Smooth muscle cell (in vitro differentiated cells): Measurements from ENCODE around the gene FAF1. TPM values are rescaled to one million over a fixed set of nuclear protein-coding genes. Genes with fewer than 3 reads are reported as not detected.
"Not testable (repeated sequence)": the region's sequence is repeated elsewhere in the genome, so short reads cannot be mapped to it uniquely, and the experiment has no call there.

Experiments used
- DNase-seq: peaks from one replicate; lab custom pipeline; 2025; ENCODE audit not compliant: unreplicated experiment; lab: John Stamatoyannopoulos, UW
- H2AFZ ChIP-seq: fragments of 200-600 bp; sonication (generic); 2 replicates; pipeline ENCODE4 v1.6.0; 2016; ENCODE audit warnings: antibody characterized with exemption, low read depth, mild to moderate bottlenecking
- H3F3A ChIP-seq: fragments of 200-600 bp; sonication (generic); 2 replicates; pipeline ENCODE4 v1.6.0; 2017; ENCODE audit warnings: antibody characterized with exemption, low read depth
- H3K27ac ChIP-seq: fragments of 200-600 bp; sonication (generic); 2 replicates; pipeline ENCODE4 v1.5.1; 2016; ENCODE audit warnings: low read depth, mild to moderate bottlenecking
- H3K27me3 ChIP-seq: fragments of 200-600 bp; sonication (generic); 2 replicates; pipeline ENCODE4 v1.6.1; 2016; ENCODE audit warnings: low read depth, mild to moderate bottlenecking
- H3K36me3 ChIP-seq: fragments of 200-600 bp; sonication (generic); 2 replicates; pipeline ENCODE4 v1.5.1; 2016; ENCODE audit warnings: low read depth
- H3K4me1 ChIP-seq: fragments of 200-600 bp; sonication (generic); 2 replicates; pipeline ENCODE4 v1.5.1; 2016; ENCODE audit warnings: low read depth
- H3K4me2 ChIP-seq: fragments of 200-600 bp; sonication (generic); 2 replicates; pipeline ENCODE4 v1.6.0; 2016; ENCODE audit warnings: mild to moderate bottlenecking
- H3K4me3 ChIP-seq: fragments of 200-600 bp; sonication (generic); 2 replicates; pipeline ENCODE4 v1.5.1; 2016; ENCODE audit warnings: mild to moderate bottlenecking
- H3K79me2 ChIP-seq: fragments of 200-600 bp; sonication (generic); 2 replicates; pipeline ENCODE4 v1.6.0; 2016; ENCODE audit warnings: low read depth, mild to moderate bottlenecking
- H3K9ac ChIP-seq: fragments of 200-600 bp; sonication (generic); 2 replicates; pipeline ENCODE4 v1.6.0; 2016; ENCODE audit warnings: low read depth
- H3K9me3 ChIP-seq: fragments of 200-600 bp; sonication (generic); replicated peaks from 2 replicates; pipeline ENCODE4 v1.5.1; 2016; ENCODE audit warnings: low read depth
- H4K20me1 ChIP-seq: fragments of 200-600 bp; sonication (generic); 2 replicates; pipeline ENCODE4 v1.6.0; 2016; ENCODE audit warnings: low read depth
- CTCF ChIP-seq: fragments of 200-600 bp; sonication (generic); IDR thresholded peaks from 2 replicates; pipeline ENCODE4 v1.5.1; 2017; ENCODE audit warnings: borderline replicate concordance, mild to moderate bottlenecking, antibody characterized with exemption; ENCODE audit not compliant: insufficient read depth, poor library complexity, severe bottlenecking
- WGBS: methylation state at CpG from one replicate; pipeline ENCODE4 v1.1.7; 2016; ENCODE audit warnings: low lambda C conversion rate; 5-methylcytosine and 5-hydroxymethylcytosine counted together
- polyA plus RNA-seq: library from polyadenylated mRNA; unstranded; fragments of >200 nt; fragmentation: Nextera tagmentation; extraction: Ambion mirVana; gene quantifications from 2 replicates; pipeline ENCODE4 v1.2.1, GENCODE V29; 2016
- total RNA-seq: library from RNA; depleted of rRNA; stranded (reverse); fragments of >200 nt; gene quantifications from 2 replicates; pipeline ENCODE4 v1.2.3, GENCODE V29; 2014

The FAF1 gene
- 37.7 and 51.5 TPM in 2 replicates for total RNA-seq
- polyA plus RNA-seq: 51.3 and 51.6 TPM in 2 replicates

DNA sequence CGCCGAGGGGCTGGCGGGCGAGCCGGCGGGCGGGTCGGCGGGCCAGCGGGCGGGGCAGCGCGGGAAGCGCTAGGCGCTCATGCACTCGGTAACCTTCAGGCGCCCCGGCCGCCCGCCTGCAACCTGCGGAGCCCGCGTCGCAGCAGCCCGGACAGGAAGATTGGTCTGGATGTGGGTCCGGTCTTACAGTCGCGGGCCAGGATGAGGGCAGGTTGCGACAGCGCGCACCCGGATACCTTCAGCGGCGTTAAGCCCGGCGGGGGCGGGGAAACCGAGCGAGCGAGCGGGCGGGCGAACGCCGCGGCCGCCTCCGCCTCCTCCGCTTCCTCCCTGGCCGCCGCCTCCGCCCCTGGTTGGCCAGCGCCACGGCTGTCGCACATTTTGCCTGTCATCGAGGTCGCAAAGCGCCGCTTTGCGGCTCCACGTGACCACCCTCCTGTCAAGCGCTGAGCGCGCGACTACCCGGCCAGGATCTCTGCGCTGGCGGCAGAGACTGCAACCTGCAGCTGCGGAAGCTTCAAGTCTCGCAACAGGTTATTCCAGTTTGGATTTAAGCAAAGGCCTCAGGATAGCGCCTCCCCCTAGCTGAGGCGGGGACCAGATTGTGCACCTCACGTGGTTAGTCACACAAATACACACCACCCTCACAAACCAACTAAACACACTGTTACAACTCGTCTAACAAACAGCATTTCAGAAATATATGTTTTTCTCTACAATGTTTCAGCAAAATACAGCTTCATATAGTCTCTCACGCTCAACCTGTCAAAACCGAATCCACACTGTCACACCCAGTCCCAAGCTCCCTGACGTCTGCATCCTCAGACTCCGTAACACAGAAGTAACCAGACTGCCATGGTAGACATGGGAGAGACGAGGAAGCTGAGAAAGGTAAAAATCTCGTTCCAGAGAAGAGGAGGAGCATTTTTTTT, at the start of gene FAF1:
Gene FAF1 (minus strand): TSS at position 355 of the 932 bp plus-strand sequence. CDS start 456 bp downstream, outside the sequence.
- H3F3A ChIP-seq: no peaks in the 10 kb centered on the region
- H2AFZ ChIP-seq: peak within 1 kb of the TSS; percentile 94
- 1% methylated on average over 34 of the region's 80 CpGs for WGBS
- H3K27me3 ChIP-seq: peaks cover 6% of the 10 kb centered on the region
- H3K9me3 ChIP-seq: no peaks in the 10 kb centered on the region
- H3K79me2 ChIP-seq: peaks cover 37% of the 10 kb centered on the region
- peak within 1 kb of the TSS; percentile 58 for H3K27ac ChIP-seq
- H4K20me1 ChIP-seq: no peaks in the 10 kb centered on the region
- peak within 1 kb of the TSS; percentile 95 for H3K4me3 ChIP-seq
- H3K36me3 ChIP-seq: no peaks in the 10 kb centered on the region
- DNase-seq: peak; percentile 78
- H3K4me2 ChIP-seq: peak within 1 kb of the TSS; percentile 95
- no peaks in the 10 kb centered on the region for H3K4me1 ChIP-seq
- TF ChIP-seq CTCF: no peak
- peak within 1 kb of the TSS; percentile 78 for H3K9ac ChIP-seq

GRCh38 chr1:51009381-51009780, 49.3 kb upstream of the FAF1 start:
- no peak for TF ChIP-seq CTCF
- H3K36me3 ChIP-seq: no peaks in the 10 kb centered on the region
- H3K9me3 ChIP-seq: no peaks in the 10 kb centered on the region
- no peak overlapping the region for H3K9ac ChIP-seq
- no peaks in the 10 kb centered on the region for H3K27me3 ChIP-seq
- no peaks in the 10 kb centered on the region for H3F3A ChIP-seq
- no peak overlapping the region for H2AFZ ChIP-seq
- no peak overlapping the region for H3K4me3 ChIP-seq
- H3K27ac ChIP-seq: no peak overlapping the region
- no peak overlapping the region for H3K4me2 ChIP-seq
- H3K79me2 ChIP-seq: no peaks in the 10 kb centered on the region
- no peaks in the 10 kb centered on the region for H3K4me1 ChIP-seq
- no peak for DNase-seq
- no peaks in the 10 kb centered on the region for H4K20me1 ChIP-seq
- 77% methylated on average over 3 of the region's 3 CpGs for WGBS

DNA sequence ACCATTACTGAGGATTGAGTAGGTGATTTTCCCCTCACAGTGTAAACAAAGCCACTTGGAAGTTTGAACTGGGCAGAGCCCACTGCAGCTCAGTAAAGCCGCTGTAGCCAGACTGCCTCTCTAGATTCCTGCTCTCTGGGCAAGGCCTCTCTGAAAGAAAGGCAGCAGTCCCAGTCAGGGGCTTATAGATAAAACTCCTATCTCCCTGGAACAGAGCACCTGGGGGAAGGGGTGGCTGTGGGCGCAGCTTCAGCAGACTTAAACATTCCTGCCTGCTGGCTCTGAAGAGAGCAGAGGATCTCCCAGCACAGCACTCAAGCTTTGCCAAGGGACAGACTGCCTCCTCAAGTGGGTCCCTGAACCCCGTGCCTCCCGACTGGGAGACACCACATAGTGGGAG, 45.5 kb upstream of the FAF1 start:
- not testable (repeated sequence) for H3K9ac ChIP-seq, H3K4me3 ChIP-seq, H3K4me2 ChIP-seq, H3K27me3 ChIP-seq, H3K27ac ChIP-seq, H3K36me3 ChIP-seq, H3F3A ChIP-seq, H2AFZ ChIP-seq, H3K79me2 ChIP-seq, H3K9me3 ChIP-seq, H3K4me1 ChIP-seq, H4K20me1 ChIP-seq, DNase-seq
- 81% methylated on average over 4 of the region's 4 CpGs for WGBS

GRCh38 chr1:51002516-51002915, 42.4 kb upstream of the FAF1 start:
- no peak for DNase-seq
- Histone ChIP-seq H3K79me2 (no peaks in the 10 kb centered on the region), H3K36me3 (no peaks in the 10 kb centered on the region), H4K20me1 (no peaks in the 10 kb centered on the region), H3K9me3 (no peaks in the 10 kb centered on the region), H3K4me1 (no peaks in the 10 kb centered on the region), H3K27me3 (no peaks in the 10 kb centered on the region), H3F3A (no peaks in the 10 kb centered on the region), H3K4me2 (no peak overlapping the region), H3K27ac (no peak overlapping the region), H3K4me3 (no peak overlapping the region), H3K9ac (no peak overlapping the region), H2AFZ (no peak overlapping the region)
- 86% methylated on average over 6 of the region's 6 CpGs for WGBS
- TF ChIP-seq CTCF: no peak
